Activated CD4-positive, alpha-beta T cell treated with anti-CD3 and anti-CD28 coated beads, Interleukin-2, amount 50 U/mL, for 48 hours (primary cell): ENCODE results near the gene DNM3.

Experiments
- DNase-seq, 2 experiments: peaks; one replicate each; pipeline ENCODE4 v3.0.0-alpha.2; 2020

The DNM3 gene

GRCh38 chr1:171819946-171820345 is 21.4 kb upstream of the DNM3 start:
- no peak for DNase-seq

GRCh38 chr1:171826973-171827372 is 14.3 kb upstream of the DNM3 start:
- no peak for DNase-seq

- no peak for DNase-seq
Observed at GRCh38 chr1:171828794-171829193, 12.5 kb upstream of the DNM3 start.

DNA sequence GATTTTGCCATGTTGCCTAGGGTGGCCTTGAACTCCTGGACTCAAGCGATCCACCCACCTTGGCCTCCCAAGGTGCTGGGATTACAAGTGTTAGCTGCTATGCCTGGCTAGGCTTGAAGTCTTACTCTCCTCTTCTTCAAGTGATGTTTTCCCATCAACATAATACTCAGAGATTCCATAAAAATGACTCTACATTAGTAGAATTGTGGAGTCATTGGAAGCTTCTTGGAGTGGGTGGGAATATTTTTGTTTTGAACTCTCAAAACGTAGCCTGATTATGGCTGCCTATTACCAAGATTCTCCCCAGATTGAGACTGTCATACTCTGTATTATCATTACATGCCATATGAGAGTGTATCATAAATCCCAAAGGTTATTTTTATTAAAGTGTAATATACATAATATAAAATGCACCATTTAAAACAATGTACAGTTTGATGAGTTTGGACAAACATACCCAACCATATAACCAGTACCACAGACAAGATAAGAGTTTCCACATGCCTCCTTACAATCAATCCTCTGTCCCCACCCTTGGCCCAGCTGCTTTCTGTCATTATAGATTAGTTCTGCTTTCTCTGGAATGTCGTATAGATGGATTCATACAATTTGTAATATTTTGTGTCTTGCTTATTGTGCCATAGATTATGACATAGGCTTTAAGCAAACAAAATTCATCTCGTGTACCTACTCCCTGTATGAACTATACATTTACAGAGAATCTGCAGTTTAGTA is 8.0 kb upstream of the DNM3 start:
- no peak for DNase-seq

- no peak for DNase-seq
Observed at GRCh38 chr1:171834821-171835220, 6.5 kb upstream of the DNM3 start.

DNA sequence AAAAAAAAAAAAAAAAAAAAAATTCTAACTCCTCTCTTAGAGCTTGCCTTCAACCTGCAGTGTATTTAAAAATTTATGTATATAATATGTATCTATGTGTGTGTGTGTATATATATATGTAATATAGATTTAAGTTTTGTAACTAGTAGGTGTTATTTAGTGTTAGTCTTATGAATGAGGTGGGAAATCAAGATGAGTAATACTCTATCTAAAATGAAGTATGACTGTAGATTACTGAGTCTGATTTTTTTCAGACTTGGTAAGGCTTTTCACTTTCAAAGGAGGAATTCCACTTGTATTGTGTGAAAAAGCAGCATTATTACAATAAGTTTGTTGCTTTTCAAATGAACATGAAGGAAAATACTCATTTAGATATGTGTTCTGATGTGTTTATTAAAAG is 5.4 kb upstream of the DNM3 start:
- no peak for DNase-seq

- DNase-seq = peak; percentile 4 to 19
Observed at GRCh38 chr1:171841931-171842761, 848 bp downstream of the DNM3 start.

DNA sequence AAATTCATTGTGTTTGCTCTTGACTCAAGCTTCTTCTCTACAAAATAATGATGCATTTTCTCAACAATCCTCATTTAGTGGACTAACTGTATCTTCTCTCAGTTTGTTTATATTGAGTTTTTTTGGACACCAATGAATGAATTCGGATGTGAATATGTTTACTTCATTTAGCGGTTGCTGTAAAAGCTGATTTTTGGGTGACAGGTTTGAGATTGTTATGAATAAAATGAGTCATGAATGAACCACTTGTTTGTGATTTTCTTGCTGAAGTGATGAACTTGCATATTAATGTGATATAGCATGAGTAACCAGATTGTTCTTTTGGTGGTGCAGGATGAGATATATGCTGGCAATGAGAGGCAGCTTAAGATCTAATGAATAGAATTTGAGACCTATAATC is 3.1 kb downstream of the DNM3 start:
- DNase-seq = no peak

- DNase-seq = no peak
Observed at GRCh38 chr1:171845998-171846397, 4.7 kb downstream of the DNM3 start.

DNA sequence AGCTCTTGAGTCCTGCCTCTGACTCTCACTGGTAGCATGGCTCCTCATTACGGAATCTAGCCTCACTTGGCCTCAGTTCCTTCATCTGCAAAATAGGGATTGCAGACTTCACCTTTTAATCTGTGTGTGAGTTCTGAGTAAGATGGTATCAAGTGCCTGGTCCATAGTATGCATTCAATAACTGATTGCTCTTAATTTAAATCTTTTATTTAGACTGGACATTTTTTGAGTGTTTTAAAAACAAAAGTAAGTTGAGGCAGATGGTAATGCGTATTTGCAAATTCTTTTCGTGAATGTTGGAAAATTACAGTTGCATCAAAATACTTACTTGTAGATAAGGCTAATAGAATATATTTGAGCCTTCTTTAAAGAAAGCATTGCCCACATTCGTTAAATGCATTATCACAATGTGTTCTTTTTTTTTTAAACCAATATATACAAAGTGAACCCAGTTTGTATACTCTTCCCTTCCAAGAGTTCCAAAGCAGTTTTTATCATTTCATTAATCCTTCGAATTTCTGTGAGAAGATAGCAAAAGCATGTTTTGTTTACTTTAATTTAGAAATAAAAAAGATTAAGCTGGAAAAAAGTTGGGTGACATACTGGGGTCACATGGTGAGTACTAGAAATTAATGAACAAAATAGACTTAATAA is 8.1 kb downstream of the DNM3 start:
- no peak for DNase-seq

DNA sequence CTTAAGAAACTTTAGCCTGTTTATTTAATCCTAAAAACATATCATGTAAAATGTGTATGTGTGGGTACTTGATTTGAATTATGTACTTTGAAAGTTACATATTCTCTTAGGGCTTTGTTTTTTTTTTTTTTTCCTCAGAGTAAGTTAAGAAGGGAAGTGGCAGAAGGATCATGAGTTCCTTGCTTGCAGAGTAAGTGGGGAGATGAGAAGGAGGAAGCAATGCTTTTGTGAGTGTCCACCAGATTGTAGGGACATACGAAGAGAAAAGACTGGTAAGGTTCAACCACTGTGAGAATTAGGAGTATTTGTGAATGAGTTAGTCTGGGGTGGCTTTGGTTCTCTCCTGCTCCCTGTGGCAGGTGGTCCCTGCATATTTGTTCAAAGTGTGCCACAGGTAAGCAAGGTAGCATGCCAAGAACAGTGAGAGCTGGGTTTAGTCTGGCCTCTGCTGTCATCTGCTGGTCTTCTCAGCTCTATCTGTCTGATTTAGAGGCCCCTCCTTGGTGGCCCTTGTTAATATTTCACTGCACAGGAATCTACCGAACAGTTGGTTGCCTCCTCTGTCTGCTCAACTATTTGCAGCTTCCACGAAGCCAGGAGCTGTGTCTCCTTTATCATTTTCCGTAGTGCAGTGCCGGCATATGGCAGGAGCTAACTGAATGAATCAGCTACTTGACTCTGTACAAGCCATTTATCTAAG is 9.5 kb downstream of the DNM3 start:
- no peak for DNase-seq

DNA sequence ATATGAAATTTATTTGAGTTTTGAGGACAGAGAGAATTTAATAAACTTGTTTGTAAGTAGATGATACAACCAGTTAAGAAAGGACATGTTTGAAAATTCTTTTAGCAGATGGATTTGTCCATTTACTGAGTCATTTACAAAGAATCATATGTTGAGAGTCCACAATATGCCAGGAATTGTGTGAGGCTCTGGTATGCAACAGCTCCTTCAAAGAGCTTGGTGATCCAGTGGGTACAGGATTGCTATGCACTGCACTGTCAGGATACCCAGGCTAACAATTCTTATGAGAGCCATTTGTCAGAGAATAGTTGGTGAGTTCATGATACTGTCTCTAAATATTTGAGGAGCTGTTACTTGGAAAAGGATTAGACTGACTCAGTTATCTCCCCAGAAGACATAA is 11.0 kb downstream of the DNM3 start:
- no peak for DNase-seq

DNA sequence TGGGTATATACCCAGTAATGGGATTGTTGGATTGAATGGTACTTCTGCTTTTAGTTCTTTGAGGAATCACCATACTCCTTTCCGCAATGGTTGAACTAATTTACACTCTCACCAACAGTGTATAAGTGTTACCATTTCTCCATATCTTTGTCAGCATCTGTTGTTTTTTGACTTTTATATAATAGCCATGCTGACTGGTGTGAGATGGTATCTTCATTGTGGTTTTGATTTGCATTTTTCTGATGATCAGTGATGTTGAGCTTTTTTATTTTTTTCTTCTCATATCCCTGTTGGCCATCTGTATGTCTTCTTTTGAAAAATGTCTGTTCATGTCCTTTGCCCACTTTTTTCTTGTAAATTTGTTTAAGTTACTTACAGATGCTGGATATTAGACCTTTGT is 14.1 kb downstream of the DNM3 start:
- no peak for DNase-seq

DNA sequence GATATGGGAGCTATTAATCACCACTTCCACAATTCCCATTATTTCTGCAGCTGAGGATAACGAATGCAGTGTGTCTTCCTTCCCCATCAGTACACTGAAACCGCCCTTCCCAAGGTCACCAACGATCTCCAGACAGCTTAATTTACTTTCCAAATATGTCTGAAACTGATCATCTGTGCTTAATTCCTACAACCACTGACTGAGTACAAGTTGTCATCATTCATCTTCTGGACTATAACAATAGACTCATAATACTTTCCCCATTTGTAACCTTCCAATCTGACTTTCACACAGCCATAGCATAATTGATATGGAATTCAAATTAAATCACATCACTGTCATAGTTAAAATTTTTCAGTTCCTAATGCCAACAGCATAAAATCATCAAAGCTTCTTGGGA is 17.4 kb downstream of the DNM3 start:
- no peak for DNase-seq

DNA sequence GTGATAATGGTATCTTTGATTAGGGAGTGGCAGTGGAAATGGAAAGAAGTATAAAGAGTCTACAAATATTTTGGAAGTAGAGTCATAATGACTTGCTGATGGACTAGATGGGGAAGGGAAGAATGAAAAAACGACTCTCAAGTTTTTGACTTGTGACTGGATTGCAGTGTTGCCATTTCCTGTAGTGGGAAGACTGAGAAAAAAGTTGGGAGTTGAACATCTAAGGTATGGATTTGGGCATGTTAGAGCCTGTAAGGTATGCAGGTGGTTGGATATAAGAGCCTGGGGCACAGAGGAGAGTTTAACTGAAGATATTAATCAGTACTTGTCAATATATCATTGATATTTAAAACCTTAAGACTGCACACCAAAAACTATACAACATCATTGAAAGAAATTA is 19.4 kb downstream of the DNM3 start:
- DNase-seq = no peak

GRCh38 chr1:171863531-171863930 is 22.2 kb downstream of the DNM3 start:
- DNase-seq = no peak

DNA sequence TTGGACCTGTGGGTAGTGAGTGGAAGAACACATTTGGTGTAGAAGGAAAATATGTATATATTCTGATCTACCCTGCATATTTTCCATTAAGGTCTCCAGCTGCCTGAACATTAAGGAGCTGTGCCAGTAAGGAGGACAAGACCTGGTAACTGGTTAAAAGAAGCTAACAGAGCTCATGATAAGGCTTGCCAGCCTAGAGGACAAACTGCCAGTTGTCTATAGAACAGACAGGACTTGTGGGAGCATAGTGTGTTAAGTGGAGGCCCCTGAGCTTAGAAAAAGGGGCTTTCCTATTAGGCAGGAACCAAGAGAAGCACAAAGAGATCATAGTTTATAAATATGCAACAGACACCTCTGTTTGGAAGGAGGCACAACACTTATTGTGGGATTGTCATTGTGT is 23.0 kb downstream of the DNM3 start:
- DNase-seq = no peak

- DNase-seq = no peak
Observed at GRCh38 chr1:171865106-171865505, 23.8 kb downstream of the DNM3 start.

DNA sequence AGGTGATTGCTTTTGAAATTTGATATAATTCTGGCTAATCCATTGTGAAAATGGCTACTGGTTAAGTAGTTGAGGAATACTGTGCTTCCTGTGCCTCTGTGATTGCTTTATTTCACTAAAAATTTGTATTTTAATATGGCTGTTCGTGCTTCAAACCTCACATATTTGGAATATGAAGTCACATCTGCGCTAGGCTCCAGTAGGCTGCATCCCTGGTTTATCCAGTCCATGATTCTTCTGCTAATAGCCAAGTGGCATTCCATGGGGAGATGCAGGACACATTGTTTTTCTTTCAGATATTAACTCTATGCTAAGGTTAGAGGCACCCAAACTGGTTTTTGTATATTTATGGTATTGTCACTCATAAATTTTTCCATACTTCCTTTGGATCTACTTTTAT is 25.9 kb downstream of the DNM3 start:
- DNase-seq = no peak

DNA sequence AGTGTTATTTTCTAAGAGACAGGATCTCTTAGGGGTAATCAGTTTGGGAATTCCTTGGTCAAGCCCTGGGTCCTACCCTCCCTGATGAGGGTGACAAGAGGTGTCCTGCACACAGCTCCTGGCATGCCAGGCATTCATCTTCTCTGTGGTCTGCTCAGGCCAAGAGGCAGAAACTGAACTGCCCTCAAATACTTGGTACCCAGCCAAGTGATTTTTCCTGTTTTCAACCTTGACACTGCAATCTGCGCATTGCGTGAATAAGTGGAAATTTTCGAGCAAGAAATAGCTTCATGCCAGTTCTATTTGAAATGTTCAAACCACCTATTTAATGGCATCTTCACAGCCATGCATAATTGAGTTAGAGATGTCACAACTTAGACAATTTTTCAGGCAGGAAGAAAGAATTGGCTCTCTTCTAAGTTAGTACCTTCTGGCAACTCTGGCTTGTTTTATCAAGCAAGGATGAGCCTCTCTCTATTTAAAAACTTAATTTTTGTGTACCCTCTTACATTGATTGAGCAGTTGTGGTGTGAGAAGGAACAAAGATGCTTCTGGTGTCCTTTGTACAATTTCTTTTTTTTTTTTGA is 27.0 kb downstream of the DNM3 start:
- DNase-seq = no peak

- no peak for DNase-seq
Observed at GRCh38 chr1:171869097-171869496, 27.8 kb downstream of the DNM3 start.

- no peak for DNase-seq
Observed at GRCh38 chr1:171871848-171872247, 30.6 kb downstream of the DNM3 start.

DNA sequence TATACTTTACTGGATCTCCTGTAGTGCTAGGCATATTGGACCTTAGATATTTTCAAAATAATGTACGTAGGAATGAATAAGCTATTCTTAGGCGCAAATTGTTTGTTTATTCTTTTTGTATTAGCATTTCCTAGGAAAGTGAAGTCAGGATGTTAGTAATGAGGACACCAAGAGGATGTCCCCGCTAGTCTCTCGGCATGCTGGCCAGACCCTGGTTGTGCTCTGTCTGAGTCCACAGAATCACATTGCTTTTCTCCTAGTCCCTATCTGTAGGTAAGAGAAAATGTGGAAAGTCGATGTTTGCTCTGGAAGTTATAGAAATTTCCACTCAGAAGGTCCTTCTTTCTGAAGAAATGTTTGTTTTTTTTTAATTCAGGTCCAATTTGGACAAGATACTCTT is 31.1 kb downstream of the DNM3 start:
- DNase-seq = no peak
